ENCODE measurements around the gene BLID.

DNA sequence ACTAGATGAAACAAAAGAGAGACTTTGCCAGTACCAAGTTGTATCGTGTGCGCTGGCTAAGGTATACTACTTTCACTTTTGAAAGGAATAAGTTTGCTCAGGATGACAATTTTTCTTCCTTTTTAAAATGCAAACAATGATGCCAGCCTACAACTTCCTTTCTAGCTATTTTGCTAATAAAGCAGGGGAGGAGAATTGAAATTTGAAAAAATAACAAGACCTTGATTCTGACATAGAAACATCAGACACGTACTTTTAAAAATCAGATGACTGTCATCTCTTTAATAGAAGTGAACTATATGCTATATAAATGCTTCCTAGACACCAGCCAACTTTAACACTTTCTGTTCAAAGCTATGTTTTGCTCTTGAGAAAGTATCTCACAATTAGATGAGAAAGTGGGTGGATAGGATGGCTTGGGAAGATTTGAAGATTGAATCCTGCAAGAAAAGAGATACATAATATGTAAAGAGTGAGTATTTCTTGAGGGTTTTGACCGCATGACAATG lies 41.7 kb upstream of the BLID start:
- TF ChIP-seq, protein P1, sequence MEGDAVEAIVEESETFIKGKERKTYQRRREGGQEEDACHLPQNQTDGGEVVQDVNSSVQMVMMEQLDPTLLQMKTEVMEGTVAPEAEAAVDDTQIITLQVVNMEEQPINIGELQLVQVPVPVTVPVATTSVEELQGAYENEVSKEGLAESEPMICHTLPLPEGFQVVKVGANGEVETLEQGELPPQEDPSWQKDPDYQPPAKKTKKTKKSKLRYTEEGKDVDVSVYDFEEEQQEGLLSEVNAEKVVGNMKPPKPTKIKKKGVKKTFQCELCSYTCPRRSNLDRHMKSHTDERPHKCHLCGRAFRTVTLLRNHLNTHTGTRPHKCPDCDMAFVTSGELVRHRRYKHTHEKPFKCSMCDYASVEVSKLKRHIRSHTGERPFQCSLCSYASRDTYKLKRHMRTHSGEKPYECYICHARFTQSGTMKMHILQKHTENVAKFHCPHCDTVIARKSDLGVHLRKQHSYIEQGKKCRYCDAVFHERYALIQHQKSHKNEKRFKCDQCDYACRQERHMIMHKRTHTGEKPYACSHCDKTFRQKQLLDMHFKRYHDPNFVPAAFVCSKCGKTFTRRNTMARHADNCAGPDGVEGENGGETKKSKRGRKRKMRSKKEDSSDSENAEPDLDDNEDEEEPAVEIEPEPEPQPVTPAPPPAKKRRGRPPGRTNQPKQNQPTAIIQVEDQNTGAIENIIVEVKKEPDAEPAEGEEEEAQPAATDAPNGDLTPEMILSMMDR (IDR thresholded peaks at IDR 0.05) = no peak
- TF ChIP-seq POLR2A (IDR thresholded peaks at IDR 0.05) = no peak

All from prostate gland (tissue), 2 donors.